IMR-90 (cell line): ENCODE data around the gene TREH.
"Not testable (repeated sequence)": the region's sequence is repeated elsewhere in the genome, so short reads cannot be mapped to it uniquely, and the experiment has no call there.

Experiments
- CHD1 ChIP-seq: IDR thresholded peaks from 2 replicates; pipeline ENCODE4 v1.6.1; 2012; ENCODE audit warnings: low read depth, low read length, improper control_type of control experiment
- CTCF ChIP-seq: conservative IDR thresholded peaks from 2 replicates; pipeline ENCODE4 v1.5.1; 2012; ENCODE audit warnings: mild to moderate bottlenecking, low read depth, low read length, improper control_type of control experiment
- ELK1 ChIP-seq: fragments of 150-350 bp; IDR thresholded peaks from 2 replicates; pipeline ENCODE4 v1.6.1; 2016; ENCODE audit warnings: low read depth, mild to moderate bottlenecking, low read length, moderate library complexity, borderline replicate concordance
- MAFK ChIP-seq: IDR thresholded peaks from 2 replicates; pipeline ENCODE4 v1.6.1; 2012; ENCODE audit warnings: low read depth, low read length, improper control_type of control experiment
- MAZ ChIP-seq: IDR thresholded peaks from 2 replicates; pipeline ENCODE4 v1.6.1; 2012; ENCODE audit warnings: low read depth, mild to moderate bottlenecking, low read length, improper control_type of control experiment, moderate library complexity, borderline replicate concordance
- MXI1 ChIP-seq: IDR thresholded peaks from 2 replicates; pipeline ENCODE4 v1.6.1; 2012; ENCODE audit warnings: low read depth, mild to moderate bottlenecking, low read length, moderate library complexity, borderline replicate concordance
- POLR2A ChIP-seq: IDR thresholded peaks from 2 replicates; pipeline ENCODE4 v1.6.1; 2012; ENCODE audit warnings: mild to moderate bottlenecking, low read depth, low read length
- RAD21 ChIP-seq: IDR thresholded peaks from 2 replicates; pipeline ENCODE4 v1.6.1; 2012; ENCODE audit warnings: low read length, improper control_type of control experiment
- RCOR1 ChIP-seq: IDR thresholded peaks from 2 replicates; pipeline ENCODE4 v1.6.1; 2012; ENCODE audit warnings: mild to moderate bottlenecking, low read length, improper control_type of control experiment; ENCODE audit not compliant: insufficient replicate concordance
- RFX5 ChIP-seq: IDR thresholded peaks from 2 replicates; pipeline ENCODE4 v1.8.0; 2012; ENCODE audit warnings: low read depth, mild to moderate bottlenecking, low read length, moderate library complexity
- USF2 ChIP-seq: fragments of 150-350 bp; IDR thresholded peaks from 2 replicates; pipeline ENCODE4 v1.6.1; 2017; ENCODE audit warnings: mild to moderate bottlenecking, antibody characterized with exemption, low read length, low read depth

GRCh38 chr11:118728112-118728511, 48.7 kb upstream of the TREH start:
- TF ChIP-seq CTCF, CHD1, ELK1, RFX5, POLR2A, MAFK, RAD21, MAZ, USF2, MXI1, RCOR1: not testable (repeated sequence)
